HG03097 (cell line): ENCODE results near the gene AP2B1.

Experiments used
- ATAC-seq: cut with Tn5 transposase; IDR thresholded peaks from one replicate; pipeline ENCODE4 v1.9.1; 2021; ENCODE audit not compliant: unreplicated experiment, low FRiP score

The AP2B1 gene

GRCh38 chr17:35765086-35765710 is 178.1 kb downstream of the AP2B1 start:
- no peak for ATAC-seq

GRCh38 chr17:35765756-35766488 is 178.8 kb downstream of the AP2B1 start:
- ATAC-seq, result no peak

- ATAC-seq, result no peak
These were observed 179.4 kb downstream of the AP2B1 start for GRCh38 chr17:35766489-35766877.

GRCh38 chr17:35766903-35767510 is 179.9 kb downstream of the AP2B1 start:
- no peak for ATAC-seq

- no peak for ATAC-seq
These were observed 181.7 kb downstream of the AP2B1 start for GRCh38 chr17:35768797-35769196.

- ATAC-seq, result no peak
These were observed 182.9 kb downstream of the AP2B1 start for GRCh38 chr17:35769895-35770486.

- ATAC-seq, result no peak
These were observed 186.0 kb downstream of the AP2B1 start for GRCh38 chr17:35773129-35773528.

- no peak for ATAC-seq
These were observed 186.7 kb downstream of the AP2B1 start for GRCh38 chr17:35773679-35774425.

- ATAC-seq, result no peak
These were observed 187.4 kb downstream of the AP2B1 start for GRCh38 chr17:35774499-35774898.

- ATAC-seq, result no peak
These were observed 187.9 kb downstream of the AP2B1 start for GRCh38 chr17:35775039-35775438.

- no peak for ATAC-seq
These were observed 188.5 kb downstream of the AP2B1 start for GRCh38 chr17:35775583-35775982.
